ENCODE data around the gene DRAM1. TPM values are rescaled to one million over a fixed set of nuclear protein-coding genes. Genes with fewer than 3 reads are reported as not detected.

The DRAM1 gene
- total RNA-seq, 2 donors from 2014 or later = 24.5 to 63.0 TPM

- ATAC-seq (no peak), DNase-seq (ENCODE audit: low spot score) (no peak)
- Mint-ChIP-seq H3K27me3 (peaks cover 0 to 3% of the 10 kb centered on the region in 2 donors), H3K27ac (peak overlapping the region; percentile 13 to 15), H3K4me3 (peak overlapping the region; percentile 9), H3K4me1 (ENCODE audit: low read depth in 2 of 2) (peaks cover 24 to 30% of the 10 kb centered on the region in 2 donors), H3K36me3 (peaks cover 14% of the 10 kb centered on the region), H3K9me3 (no peaks in the 10 kb centered on the region)
These were observed 50.6 kb downstream of the DRAM1 start for GRCh38 chr12:101927999-101928398.

GRCh38 chr12:101928556-101928955 lies 51.2 kb downstream of the DRAM1 start:
- Mint-ChIP-seq H3K27ac (peak overlapping the region; percentile 13 to 15), H3K27me3 (peaks cover 0 to 3% of the 10 kb centered on the region in 2 donors), H3K4me1 (ENCODE audit: low read depth in 2 of 2) (peaks cover 24 to 30% of the 10 kb centered on the region in 2 donors), H3K36me3 (peaks cover 14% of the 10 kb centered on the region), H3K4me3 (peak overlapping the region; percentile 9), H3K9me3 (no peaks in the 10 kb centered on the region)
- DNase-seq (ENCODE audit: low spot score) (no peak), ATAC-seq (no peak)

GRCh38 chr12:101929365-101930041 lies 52.1 kb downstream of the DRAM1 start:
- H3K27ac Mint-ChIP-seq = peak overlapping the region in 1 of 2 donors; percentile 13
- H3K36me3 Mint-ChIP-seq = peaks cover 14% of the 10 kb centered on the region
- H3K4me3 Mint-ChIP-seq = no peak overlapping the region

GRCh38 chr12:101931498-101932326 lies 54.3 kb downstream of the DRAM1 start:
- peaks cover 0 to 11% of the 10 kb centered on the region in 2 donors for H3K27me3 Mint-ChIP-seq
- peak overlapping the region; percentile 18 for H3K4me3 Mint-ChIP-seq
- ATAC-seq (no peak), DNase-seq (ENCODE audit: low spot score) (no peak)
- peaks cover 14% of the 10 kb centered on the region for H3K36me3 Mint-ChIP-seq
- H3K9me3 Mint-ChIP-seq = no peaks in the 10 kb centered on the region
- H3K27ac Mint-ChIP-seq = peak overlapping the region; percentile 3 to 73
- peaks cover 37 to 56% of the 10 kb centered on the region in 2 donors for H3K4me1 Mint-ChIP-seq (ENCODE audit: low read depth in 2 of 2)

More at GRCh38 chr12:101929365-101930041, 52.1 kb downstream of the DRAM1 start:
- H3K9me3 Mint-ChIP-seq = no peaks in the 10 kb centered on the region
- DNase-seq (ENCODE audit: low spot score) = no peak
- H3K4me1 Mint-ChIP-seq (ENCODE audit: low read depth in 2 of 2) = peaks cover 28 to 36% of the 10 kb centered on the region in 2 donors
- peaks cover 0 to 5% of the 10 kb centered on the region in 2 donors for H3K27me3 Mint-ChIP-seq
- no peak for ATAC-seq

GRCh38 chr12:101933866-101934514 lies 56.6 kb downstream of the DRAM1 start:
- Mint-ChIP-seq H3K9me3 (no peaks in the 10 kb centered on the region), H3K4me1 (ENCODE audit: low read depth in 2 of 2) (peaks cover 37 to 54% of the 10 kb centered on the region in 2 donors)

GRCh38 chr12:101935890-101936746 lies 58.7 kb downstream of the DRAM1 start:
- Mint-ChIP-seq H3K36me3 (no peaks in the 10 kb centered on the region), H3K27me3 (peaks cover 4 to 19% of the 10 kb centered on the region in 2 donors), H3K9me3 (no peaks in the 10 kb centered on the region), H3K27ac (peak overlapping the region; percentile 86 to 87), H3K4me3 (peak overlapping the region; percentile 65), H3K4me1 (ENCODE audit: low read depth in 2 of 2) (peaks cover 30 to 54% of the 10 kb centered on the region in 2 donors)
- DNase-seq (ENCODE audit: low spot score) (peak; percentile 68), ATAC-seq (peak; percentile 93 to 96)

More at GRCh38 chr12:101933866-101934514, 56.6 kb downstream of the DRAM1 start:
- Mint-ChIP-seq H3K27ac (peak overlapping the region; percentile 19 to 53), H3K4me3 (peak overlapping the region; percentile 11), H3K36me3 (peaks cover 5% of the 10 kb centered on the region), H3K27me3 (peaks cover 4 to 17% of the 10 kb centered on the region in 2 donors)
- ATAC-seq = no peak
- no peak for DNase-seq (ENCODE audit: low spot score)

- Mint-ChIP-seq H3K27ac (peak overlapping the region in 1 of 2 donors; percentile 39), H3K27me3 (peaks cover 4 to 21% of the 10 kb centered on the region in 2 donors), H3K36me3 (no peaks in the 10 kb centered on the region), H3K4me3 (no peak overlapping the region), H3K9me3 (no peaks in the 10 kb centered on the region), H3K4me1 (ENCODE audit: low read depth in 2 of 2) (peaks cover 17 to 37% of the 10 kb centered on the region in 2 donors)
- DNase-seq (ENCODE audit: low spot score) (no peak), ATAC-seq (no peak)
These were observed 61.9 kb downstream of the DRAM1 start for GRCh38 chr12:101939306-101939705.

GRCh38 chr12:101939856-101940265 lies 62.5 kb downstream of the DRAM1 start:
- no peak overlapping the region for H3K4me3 Mint-ChIP-seq
- peak; percentile 73 for DNase-seq (ENCODE audit: low spot score)
- peak overlapping the region in 1 of 2 donors; percentile 39 for H3K27ac Mint-ChIP-seq
- H3K9me3 Mint-ChIP-seq = no peaks in the 10 kb centered on the region
- peak in 1 of 2 donors; percentile 62 for ATAC-seq
- H3K27me3 Mint-ChIP-seq = peaks cover 4 to 21% of the 10 kb centered on the region in 2 donors
- H3K4me1 Mint-ChIP-seq (ENCODE audit: low read depth in 2 of 2) = peaks cover 17 to 35% of the 10 kb centered on the region in 2 donors
- H3K36me3 Mint-ChIP-seq = no peaks in the 10 kb centered on the region

GRCh38 chr12:101940400-101940950 lies 63.1 kb downstream of the DRAM1 start:
- H3K4me1 Mint-ChIP-seq (ENCODE audit: low read depth in 2 of 2) = peaks cover 14 to 29% of the 10 kb centered on the region in 2 donors
- no peak for ATAC-seq
- no peak overlapping the region for H3K4me3 Mint-ChIP-seq
- no peaks in the 10 kb centered on the region for H3K36me3 Mint-ChIP-seq
- H3K27ac Mint-ChIP-seq = no peak overlapping the region
- H3K27me3 Mint-ChIP-seq = peaks cover 4 to 20% of the 10 kb centered on the region in 2 donors
- DNase-seq (ENCODE audit: low spot score) = no peak
- H3K9me3 Mint-ChIP-seq = no peaks in the 10 kb centered on the region

- DNase-seq (ENCODE audit: low spot score) (no peak), ATAC-seq (peak in 1 of 2 donors; percentile 17)
- peaks cover 9 to 16% of the 10 kb centered on the region in 2 donors for H3K27me3 Mint-ChIP-seq
- H3K4me3 Mint-ChIP-seq = no peak overlapping the region
- peak overlapping the region in 1 of 2 donors; percentile 23 for H3K27ac Mint-ChIP-seq
- no peaks in the 10 kb centered on the region for H3K9me3 Mint-ChIP-seq
- H3K36me3 Mint-ChIP-seq = no peaks in the 10 kb centered on the region
- H3K4me1 Mint-ChIP-seq (ENCODE audit: low read depth in 2 of 2) = peaks cover 9 to 18% of the 10 kb centered on the region in 2 donors
These were observed 64.2 kb downstream of the DRAM1 start for GRCh38 chr12:101941306-101942249.

GRCh38 chr12:101942250-101942605 lies 64.8 kb downstream of the DRAM1 start:
- no peak for ATAC-seq

More at GRCh38 chr12:101942250-101942605, 64.8 kb downstream of the DRAM1 start:
- H3K4me1 Mint-ChIP-seq (ENCODE audit: low read depth in 2 of 2) = peaks cover 5 to 11% of the 10 kb centered on the region in 2 donors
- H3K9me3 Mint-ChIP-seq = no peaks in the 10 kb centered on the region
- no peaks in the 10 kb centered on the region for H3K36me3 Mint-ChIP-seq
- H3K4me3 Mint-ChIP-seq = no peak overlapping the region
- H3K27me3 Mint-ChIP-seq = peaks cover 9 to 16% of the 10 kb centered on the region in 2 donors
- peak overlapping the region in 1 of 2 donors; percentile 23 for H3K27ac Mint-ChIP-seq
- no peak for DNase-seq (ENCODE audit: low spot score)
